IPS-NIHi7 (cell line): ENCODE measurements around the gene SERPING1.

Source experiments
- DNase-seq: peaks from one replicate; pipeline ENCODE4 v3.0.0; 2012; ENCODE audit warnings: mixed read lengths; ENCODE audit errors: extremely low spot score

SERPING1 gene

GRCh38 chr11:57597461-57597915, at the start of gene SERPING1:
Gene SERPING1, plus strand, starts transcription at chr11:57597685. Its CDS starts 586 bp downstream, at chr11:57598271.
- DNase-seq: no peak

GRCh38 chr11:57547854-57548377, 49.6 kb upstream of the SERPING1 start:
- no peak for DNase-seq

- DNase-seq: no peak
Measured at GRCh38 chr11:57549983-57550382, 47.5 kb upstream of the SERPING1 start.

- DNase-seq: no peak
Measured at GRCh38 chr11:57551941-57552340, 45.5 kb upstream of the SERPING1 start.

- no peak for DNase-seq
Measured at GRCh38 chr11:57552479-57552878, 45.0 kb upstream of the SERPING1 start.

GRCh38 chr11:57555393-57555792, 42.1 kb upstream of the SERPING1 start:
- DNase-seq: no peak

- DNase-seq: no peak
Measured at GRCh38 chr11:57556041-57556440, 41.4 kb upstream of the SERPING1 start.

- no peak for DNase-seq
Measured at GRCh38 chr11:57560146-57560545, 37.3 kb upstream of the SERPING1 start.

GRCh38 chr11:57562596-57562995, 34.9 kb upstream of the SERPING1 start:
- DNase-seq: no peak

- no peak for DNase-seq
Measured at GRCh38 chr11:57566005-57566904, 31.2 kb upstream of the SERPING1 start.

GRCh38 chr11:57566905-57567514, 30.5 kb upstream of the SERPING1 start:
- no peak for DNase-seq

GRCh38 chr11:57567515-57568329, 29.8 kb upstream of the SERPING1 start, which contains the start of gene UBE2L6:
Gene UBE2L6, minus strand, starts transcription at chr11:57567672. Its CDS starts 61 bp downstream, at chr11:57567611.
- DNase-seq: peak; percentile 89

- no peak for DNase-seq
Measured at GRCh38 chr11:57568330-57568766, 29.1 kb upstream of the SERPING1 start.

GRCh38 chr11:57571606-57572005, 25.9 kb upstream of the SERPING1 start:
- DNase-seq: no peak

GRCh38 chr11:57574061-57574460, 23.4 kb upstream of the SERPING1 start:
- DNase-seq: no peak

GRCh38 chr11:57584341-57584740, 13.1 kb upstream of the SERPING1 start:
- no peak for DNase-seq

- no peak for DNase-seq
Measured at GRCh38 chr11:57585301-57585700, 12.2 kb upstream of the SERPING1 start.

GRCh38 chr11:57586711-57587245, 10.7 kb upstream of the SERPING1 start:
- no peak for DNase-seq

GRCh38 chr11:57588046-57588710, 9.3 kb upstream of the SERPING1 start:
- no peak for DNase-seq

GRCh38 chr11:57596266-57596885, 1.1 kb upstream of the SERPING1 start:
- no peak for DNase-seq
